GM12801 (cell line): Measurements from ENCODE around the gene CDV3.

ENCODE experiments used
- TF ChIP-seq, protein P1 (sequence below): IDR thresholded peaks from one replicate; pipeline ENCODE4 v1.5.1; 2011; ENCODE audit warnings: control low read depth; ENCODE audit not compliant: insufficient read length; ENCODE audit errors: extremely low read depth

The CDV3 gene

DNA sequence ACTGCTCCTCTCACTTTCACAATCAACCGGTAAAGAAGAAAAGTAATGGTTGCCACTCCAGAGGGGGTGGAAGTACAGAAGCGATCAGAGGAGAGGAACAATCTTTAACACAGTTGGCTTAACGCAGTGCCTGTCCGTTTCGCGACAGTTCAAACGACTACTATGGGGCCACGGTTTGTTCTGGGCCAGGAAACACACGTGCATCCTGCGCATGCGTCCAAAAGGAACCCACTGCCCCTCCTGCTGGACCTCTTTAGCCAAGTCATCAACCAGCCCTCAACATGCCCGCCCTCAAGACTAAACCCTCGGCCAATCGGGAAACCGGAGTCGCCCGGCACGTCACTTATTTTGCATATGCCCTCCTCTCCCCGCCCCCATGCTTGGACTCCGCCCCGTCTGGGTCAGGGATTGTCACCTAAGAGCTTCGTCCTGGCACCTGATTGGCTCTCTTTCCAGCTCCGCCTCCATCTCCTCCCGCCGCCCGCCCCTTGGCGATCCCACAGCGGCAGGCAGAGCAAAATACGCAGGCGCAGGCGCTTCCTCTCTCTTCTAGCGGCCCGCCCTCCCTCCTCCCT lies 345 bp upstream of the CDV3 start:
- TF ChIP-seq, protein P1, sequence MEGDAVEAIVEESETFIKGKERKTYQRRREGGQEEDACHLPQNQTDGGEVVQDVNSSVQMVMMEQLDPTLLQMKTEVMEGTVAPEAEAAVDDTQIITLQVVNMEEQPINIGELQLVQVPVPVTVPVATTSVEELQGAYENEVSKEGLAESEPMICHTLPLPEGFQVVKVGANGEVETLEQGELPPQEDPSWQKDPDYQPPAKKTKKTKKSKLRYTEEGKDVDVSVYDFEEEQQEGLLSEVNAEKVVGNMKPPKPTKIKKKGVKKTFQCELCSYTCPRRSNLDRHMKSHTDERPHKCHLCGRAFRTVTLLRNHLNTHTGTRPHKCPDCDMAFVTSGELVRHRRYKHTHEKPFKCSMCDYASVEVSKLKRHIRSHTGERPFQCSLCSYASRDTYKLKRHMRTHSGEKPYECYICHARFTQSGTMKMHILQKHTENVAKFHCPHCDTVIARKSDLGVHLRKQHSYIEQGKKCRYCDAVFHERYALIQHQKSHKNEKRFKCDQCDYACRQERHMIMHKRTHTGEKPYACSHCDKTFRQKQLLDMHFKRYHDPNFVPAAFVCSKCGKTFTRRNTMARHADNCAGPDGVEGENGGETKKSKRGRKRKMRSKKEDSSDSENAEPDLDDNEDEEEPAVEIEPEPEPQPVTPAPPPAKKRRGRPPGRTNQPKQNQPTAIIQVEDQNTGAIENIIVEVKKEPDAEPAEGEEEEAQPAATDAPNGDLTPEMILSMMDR: no peak

DNA sequence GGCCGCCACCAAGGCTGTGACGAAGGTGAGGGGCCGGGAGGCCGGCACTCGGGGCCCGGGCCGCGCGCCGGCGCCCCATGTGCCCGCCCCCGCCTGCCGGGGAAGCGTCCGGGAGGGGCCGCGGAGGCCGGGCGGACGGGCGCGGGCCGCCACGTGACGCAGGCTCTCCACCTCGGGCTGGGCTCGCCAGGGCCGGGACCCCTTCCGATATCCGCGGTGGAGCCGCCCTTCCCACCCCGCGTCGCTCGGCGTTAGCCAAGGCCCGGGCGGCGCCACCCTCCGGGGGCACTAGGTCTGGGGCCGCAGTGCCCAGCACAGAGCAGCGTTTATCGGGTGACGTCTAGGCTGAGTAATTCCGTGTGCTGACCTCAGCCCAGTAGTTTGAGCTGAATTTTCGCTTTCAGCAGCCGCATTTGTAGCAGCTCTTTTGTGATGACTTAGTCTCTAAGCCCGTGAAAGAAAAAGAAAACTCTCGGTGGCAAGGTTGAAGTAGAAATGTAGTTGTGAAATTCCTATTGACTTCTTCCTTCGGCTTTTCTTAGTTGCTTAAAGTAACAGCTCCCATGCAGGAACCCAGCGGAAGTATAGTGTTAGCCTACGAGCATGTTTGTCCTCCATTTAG lies 885 bp downstream of the CDV3 start:
- TF ChIP-seq, protein P1: no peak

- TF ChIP-seq, protein P1: no peak
Observed at GRCh38 chr3:133575086-133575485, 1.6 kb downstream of the CDV3 start.

DNA sequence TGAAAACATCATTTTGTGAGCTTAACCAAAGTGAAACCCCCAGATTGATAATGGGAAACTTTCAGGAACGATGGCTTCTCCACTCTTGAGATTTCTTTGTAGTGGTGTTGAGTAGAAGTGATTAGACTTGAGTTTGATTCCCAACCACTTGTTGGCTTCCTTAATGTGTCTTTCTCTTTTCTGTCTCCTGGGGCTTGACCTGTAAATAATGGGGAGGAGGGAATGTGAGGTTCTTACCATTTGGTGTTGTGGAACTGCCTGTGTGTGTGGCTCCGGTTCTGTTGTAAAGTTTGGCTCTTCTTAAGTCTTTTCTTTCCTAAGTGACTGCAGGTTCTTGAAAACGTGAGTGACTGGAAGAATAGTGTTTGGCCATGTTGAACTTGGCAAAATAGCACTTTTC lies 2.7 kb downstream of the CDV3 start:
- TF ChIP-seq, protein P1: no peak

DNA sequence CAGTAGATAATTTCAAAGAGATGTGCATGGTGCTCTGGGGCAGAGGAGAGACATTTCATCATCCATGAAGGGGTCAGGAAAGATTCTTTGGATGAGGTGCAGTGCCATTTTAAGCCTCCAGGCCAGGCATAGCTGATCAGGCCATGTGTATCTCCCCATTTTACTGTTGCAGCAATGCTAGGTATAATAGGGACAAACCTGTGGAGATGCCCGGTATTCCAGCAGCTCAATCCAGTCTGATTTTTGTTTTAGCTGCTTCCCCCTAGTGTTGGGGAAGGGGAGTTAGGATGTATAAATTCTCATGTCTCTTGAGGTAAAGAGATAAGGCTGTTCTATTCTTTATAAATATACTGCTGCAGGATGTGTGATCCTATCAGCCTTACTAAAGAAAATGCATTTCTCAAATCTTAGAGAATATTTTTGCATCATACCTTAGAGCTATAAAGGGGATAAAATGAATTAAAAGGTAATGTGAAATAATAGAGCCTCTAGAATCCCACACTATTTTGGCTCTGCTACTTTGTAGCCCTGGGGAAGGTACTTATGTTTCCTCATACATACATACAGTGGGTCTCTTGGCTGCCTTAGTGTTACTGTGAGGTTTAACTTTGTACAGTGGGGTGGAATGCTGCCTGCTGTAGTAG lies 5.2 kb downstream of the CDV3 start:
- TF ChIP-seq, protein P1: no peak

GRCh38 chr3:133583396-133583795 lies 9.9 kb downstream of the CDV3 start:
- TF ChIP-seq, protein P1: no peak

GRCh38 chr3:133588035-133588434 lies 14.5 kb downstream of the CDV3 start:
- TF ChIP-seq, protein P1: no peak
